Endothelial cell of umbilical vein (primary cell): ENCODE results near the gene MKKS.

ENCODE experiments used
- EZH2 ChIP-seq: IDR thresholded peaks from 2 replicates; pipeline ENCODE4 v1.6.1; 2012; ENCODE audit warnings: borderline replicate concordance, low read depth, mild to moderate bottlenecking, moderate library complexity, low read length, inconsistent platforms; ENCODE audit not compliant: severe bottlenecking
- POLR2AphosphoS5 ChIP-seq: IDR thresholded peaks from 2 replicates; pipeline ENCODE4 v1.6.1; 2012; ENCODE audit warnings: low read depth, mild to moderate bottlenecking, control low read depth, low read length, moderate library complexity; ENCODE audit not compliant: insufficient read depth
- TF ChIP-seq, protein P1 (sequence below), 2 donors: IDR thresholded peaks; 1 replicate in 1 of 2; 2 replicates in 1 of 2; pipeline ENCODE4 v1.5.1; 2011; ENCODE audit warnings: low read length in 2 of 2, mild to moderate bottlenecking in 2 of 2, moderate library complexity in 2 of 2, control low read depth in 1 of 2, inconsistent platforms in 1 of 2, low read depth in 1 of 2; ENCODE audit not compliant: insufficient read depth in 1 of 2; ENCODE audit errors: extremely low read depth in 1 of 2

DNA sequence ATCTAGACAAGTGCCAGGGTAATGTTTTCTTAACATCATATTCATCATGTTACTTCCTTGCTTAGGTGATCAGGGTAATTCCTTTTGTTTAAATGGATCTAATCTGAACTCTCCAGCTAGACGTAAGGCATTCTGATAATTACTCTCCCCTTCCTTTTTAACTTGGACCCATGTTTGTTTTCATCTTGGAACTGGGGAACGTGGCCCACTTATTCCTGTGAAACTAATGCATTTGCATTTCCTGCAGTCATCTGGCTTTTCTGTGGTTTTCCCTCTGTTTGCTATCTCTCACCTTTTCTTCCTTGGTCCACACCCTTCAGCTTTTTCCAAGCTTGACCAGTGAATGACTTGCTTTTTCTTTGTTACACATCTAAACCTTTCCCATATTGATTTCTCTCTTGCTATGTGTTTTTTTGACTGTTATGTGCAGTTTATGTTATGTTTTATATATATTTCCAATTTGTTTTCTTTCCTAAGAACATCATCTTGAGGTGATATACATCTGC lies 34.4 kb upstream of the MKKS start:
- TF ChIP-seq EZH2 (no peak), POLR2AphosphoS5 (no peak)
- TF ChIP-seq, protein P1, sequence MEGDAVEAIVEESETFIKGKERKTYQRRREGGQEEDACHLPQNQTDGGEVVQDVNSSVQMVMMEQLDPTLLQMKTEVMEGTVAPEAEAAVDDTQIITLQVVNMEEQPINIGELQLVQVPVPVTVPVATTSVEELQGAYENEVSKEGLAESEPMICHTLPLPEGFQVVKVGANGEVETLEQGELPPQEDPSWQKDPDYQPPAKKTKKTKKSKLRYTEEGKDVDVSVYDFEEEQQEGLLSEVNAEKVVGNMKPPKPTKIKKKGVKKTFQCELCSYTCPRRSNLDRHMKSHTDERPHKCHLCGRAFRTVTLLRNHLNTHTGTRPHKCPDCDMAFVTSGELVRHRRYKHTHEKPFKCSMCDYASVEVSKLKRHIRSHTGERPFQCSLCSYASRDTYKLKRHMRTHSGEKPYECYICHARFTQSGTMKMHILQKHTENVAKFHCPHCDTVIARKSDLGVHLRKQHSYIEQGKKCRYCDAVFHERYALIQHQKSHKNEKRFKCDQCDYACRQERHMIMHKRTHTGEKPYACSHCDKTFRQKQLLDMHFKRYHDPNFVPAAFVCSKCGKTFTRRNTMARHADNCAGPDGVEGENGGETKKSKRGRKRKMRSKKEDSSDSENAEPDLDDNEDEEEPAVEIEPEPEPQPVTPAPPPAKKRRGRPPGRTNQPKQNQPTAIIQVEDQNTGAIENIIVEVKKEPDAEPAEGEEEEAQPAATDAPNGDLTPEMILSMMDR (IDR thresholded peaks at IDR 0.05; ENCODE audit: extremely low read depth in 1 of 2, insufficient read depth in 1 of 2, low read depth in 1 of 2, low read length in 2 of 2), result no peak
